NCI-H128 (cell line): ENCODE results near the gene RNASE13.
"Not testable (repeated sequence)": the region's sequence is repeated elsewhere in the genome, so short reads cannot be mapped to it uniquely, and the experiment has no call there.

Experiments used
- DNase-seq: peaks from one replicate; lab custom pipeline; 2025; ENCODE audit not compliant: unreplicated experiment; lab: John Stamatoyannopoulos, UW

The RNASE13 gene

GRCh38 chr14:21042918-21043317 is 8.3 kb upstream of the RNASE13 start:
- no peak for DNase-seq

GRCh38 chr14:21041676-21042433 is 7.2 kb upstream of the RNASE13 start, which contains the start of gene RNASE7:
TSS of gene RNASE7 (plus strand) at chr14:21042362. CDS start at chr14:21042993, 631 bp downstream.
- no peak for DNase-seq

GRCh38 chr14:21040941-21041340 is 6.3 kb upstream of the RNASE13 start:
- not testable (repeated sequence) for DNase-seq

GRCh38 chr14:21040370-21040925 is 5.8 kb upstream of the RNASE13 start:
- DNase-seq = no peak

- no peak for DNase-seq
Observed at GRCh38 chr14:21039585-21040369, 5.2 kb upstream of the RNASE13 start.

- DNase-seq = no peak
Observed at GRCh38 chr14:21038441-21039422, 4.1 kb upstream of the RNASE13 start.

GRCh38 chr14:21037156-21037555 is 2.5 kb upstream of the RNASE13 start:
- no peak for DNase-seq

GRCh38 chr14:21036751-21037150 is 2.1 kb upstream of the RNASE13 start:
- DNase-seq = no peak

GRCh38 chr14:21033133-21033698 is 1.4 kb downstream of the RNASE13 start:
- DNase-seq = no peak

- DNase-seq = no peak
Observed at GRCh38 chr14:21032326-21033132, 2.1 kb downstream of the RNASE13 start.

- no peak for DNase-seq
Observed at GRCh38 chr14:21030531-21030930, 4.1 kb downstream of the RNASE13 start.

- no peak for DNase-seq
Observed at GRCh38 chr14:21029917-21030316, 4.7 kb downstream of the RNASE13 start, which contains the start of gene TPPP2. TSS of gene TPPP2 (plus strand) at chr14:21030217. CDS start at chr14:21030582, 365 bp downstream.

- DNase-seq = no peak
Observed at GRCh38 chr14:21026988-21027315, 7.7 kb downstream of the RNASE13 start.

- no peak for DNase-seq
Observed at GRCh38 chr14:21026274-21026987, 8.2 kb downstream of the RNASE13 start.

- no peak for DNase-seq
Observed at GRCh38 chr14:21025371-21026273, 9.0 kb downstream of the RNASE13 start.

- no peak for DNase-seq
Observed at GRCh38 chr14:21024585-21025370, 9.8 kb downstream of the RNASE13 start, which contains the start of gene NDRG2. TSS of gene NDRG2 (minus strand) at chr14:21025061. CDS start at chr14:21023315, 1,746 bp downstream.
